ENCODE results near the gene KPNB1. TPM values are rescaled to one million over a fixed set of nuclear protein-coding genes. Genes with fewer than 3 reads are reported as not detected.

Gene KPNB1
- total RNA-seq = 296 and 476 TPM in 2 replicates

GRCh38 chr17:47649153-47649971 is at the start of gene KPNB1:
Gene KPNB1, plus strand, starts transcription at chr17:47649919. Its CDS starts 326 bp downstream, at chr17:47650245.

DNA sequence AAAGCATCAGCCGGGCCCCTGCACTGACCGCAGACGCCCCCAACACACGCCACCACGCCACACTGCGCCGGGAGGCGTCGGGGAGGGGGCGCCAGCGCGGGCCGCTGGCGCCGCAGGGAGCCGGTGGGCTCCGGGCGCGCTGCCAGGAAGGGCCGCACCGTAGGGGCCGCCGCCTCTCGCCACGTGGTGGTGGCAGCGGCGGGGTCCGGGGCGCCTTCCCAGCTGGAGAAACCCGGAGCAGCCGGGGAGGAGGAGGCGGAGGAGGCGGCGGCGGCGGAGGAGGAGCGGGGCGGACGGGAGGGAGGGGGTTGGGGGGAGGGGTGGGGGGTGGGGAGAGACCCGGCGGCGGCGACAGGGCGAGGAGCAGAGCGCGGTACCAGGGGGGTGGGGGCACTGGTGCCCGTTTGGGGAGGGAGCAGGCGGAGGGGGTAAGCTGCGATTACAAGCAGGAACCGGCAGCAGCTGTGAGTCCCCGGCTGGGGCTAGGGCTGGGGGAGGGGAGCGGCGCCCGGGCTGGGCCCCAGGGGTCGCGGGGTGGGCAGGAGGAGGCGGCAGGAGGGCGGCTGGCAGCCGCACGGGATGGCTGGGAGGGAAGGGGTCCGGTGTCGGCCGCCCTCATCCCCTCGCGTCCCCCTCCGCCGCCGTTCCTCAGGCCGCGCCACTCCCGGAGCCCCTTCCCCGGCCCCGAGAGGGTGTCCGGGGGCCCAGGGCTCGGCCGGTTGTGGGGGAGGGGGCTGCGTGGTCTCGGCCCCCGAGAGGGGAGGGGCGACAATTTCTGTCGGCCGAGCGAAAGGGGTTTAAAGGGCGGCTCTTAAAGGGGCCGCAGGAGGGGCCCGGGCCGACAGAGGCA is 44.2 kb downstream of the KPNB1 start, which contains the start of gene TBKBP1:
Gene TBKBP1, plus strand, starts transcription at position 431 of the 850 bp plus-strand sequence. CDS start 1,952 bp downstream, outside the sequence.

DNA sequence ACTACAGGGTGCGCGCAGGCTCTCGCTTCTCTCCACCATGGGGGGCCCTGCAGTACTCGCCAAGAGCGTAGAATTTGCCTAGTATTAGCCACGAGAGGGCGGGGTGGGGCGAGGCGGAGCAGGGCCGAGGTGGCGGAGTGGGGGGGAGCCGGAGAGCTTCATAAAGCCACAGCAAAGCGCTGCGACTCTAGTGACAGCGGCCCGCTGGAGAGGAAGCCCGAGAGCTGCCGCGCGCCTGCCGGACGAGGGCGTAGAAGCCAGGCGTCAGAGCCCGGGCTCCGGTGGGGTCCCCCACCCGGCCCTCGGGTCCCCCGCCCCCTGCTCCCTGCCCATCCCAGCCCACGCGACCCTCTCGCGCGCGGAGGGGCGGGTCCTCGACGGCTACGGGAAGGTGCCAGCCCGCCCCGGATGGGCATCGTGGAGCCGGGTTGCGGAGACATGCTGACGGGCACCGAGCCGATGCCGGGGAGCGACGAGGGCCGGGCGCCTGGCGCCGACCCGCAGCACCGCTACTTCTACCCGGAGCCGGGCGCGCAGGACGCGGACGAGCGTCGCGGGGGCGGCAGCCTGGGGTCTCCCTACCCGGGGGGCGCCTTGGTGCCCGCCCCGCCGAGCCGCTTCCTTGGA is 83.4 kb downstream of the KPNB1 start, which contains the start of gene TBX21:
Gene TBX21, plus strand, starts transcription at position 190 of the 627 bp plus-strand sequence. Its CDS starts 219 bp downstream, at position 409.

Small RNA genes lying within 50 kb of the gene (small RNA-seq; reads per million reads assigned to genes)
- gene AC015674.1 = not detected

Other genes starting within 250 kb of the KPNB1 start
- gene NPEPPS, start 118.8 kb upstream of the KPNB1 start, total RNA-seq = 76.4 and 88.6 TPM in 2 replicates
- 6.6 and 9.6 TPM in 2 replicates for gene TBKBP1, start 44.2 kb downstream of the KPNB1 start, total RNA-seq
- gene TBX21, start 83.3 kb downstream of the KPNB1 start, total RNA-seq = 2.6 and 3.7 TPM in 2 replicates
- 3.7 and 4.0 TPM in 2 replicates for gene OSBPL7, start 171.9 kb downstream of the KPNB1 start, total RNA-seq
- 40.3 and 41.9 TPM in 2 replicates for gene MRPL10, start 181.6 kb downstream of the KPNB1 start, total RNA-seq
- under 0.01 and 0.20 TPM in 2 replicates for gene LRRC46, start 181.8 kb downstream of the KPNB1 start, total RNA-seq
- 23.1 and 30.5 TPM in 2 replicates for gene SCRN2, start 191.4 kb downstream of the KPNB1 start, total RNA-seq
- under 0.01 TPM in 2 replicates for gene SP6, start 201.2 kb downstream of the KPNB1 start, total RNA-seq
- 0.73 and 2.2 TPM in 2 replicates for gene SP2, start 246.3 kb downstream of the KPNB1 start, total RNA-seq